WTC11 (cell line): ENCODE results near the gene BFAR. TPM values are rescaled to one million over a fixed set of nuclear protein-coding genes. Genes with fewer than 3 reads are reported as not detected.
A peak's percentile ranks its signal among the peaks of the same experiment; 100 is the strongest.

Experiments
- ATAC-seq: fragments of 200-7000 bp; cut with Tn5 transposase; 2 replicates; pipeline ENCODE4 v1.10.0; 2021; ENCODE audit warnings: mild to moderate bottlenecking, moderate library complexity
- CTCF ChIA-PET: fragments of 300-600 bp; sonication (Branson Sonifier 250); formaldehyde crosslinking; loops from one replicate; lab custom pipeline; 2021; ENCODE audit warnings: antibody characterized with exemption; lab: Charles Lee
- POLR2A ChIA-PET: fragments of 350-600 bp; sonication (Branson Sonifier 250); formaldehyde crosslinking; loops from one replicate; lab custom pipeline; 2021; ENCODE audit warnings: antibody characterized with exemption; lab: Charles Lee
- DNase-seq: peaks from one replicate; pipeline ENCODE4 v3.0.0; 2021; ENCODE audit warnings: low spot score
- H3K27ac Mint-ChIP-seq: 2 replicates; pipeline ENCODE4 v1.8.0; 2021; ENCODE audit warnings: mixed read lengths
- H3K27me3 Mint-ChIP-seq: 2 replicates; pipeline ENCODE4 v1.8.0; 2021; ENCODE audit warnings: low read depth, mild to moderate bottlenecking, moderate library complexity, mixed read lengths
- H3K36me3 Mint-ChIP-seq: 2 replicates; pipeline ENCODE4 v1.8.0; 2021; ENCODE audit warnings: mixed read lengths
- H3K4me1 Mint-ChIP-seq: 2 replicates; pipeline ENCODE4 v1.8.0; 2022; ENCODE audit warnings: mixed read lengths
- H3K4me3 Mint-ChIP-seq: 2 replicates; pipeline ENCODE4 v1.8.0; 2021; ENCODE audit warnings: mild to moderate bottlenecking, moderate library complexity, mixed read lengths
- H3K9me3 Mint-ChIP-seq: 2 replicates; pipeline ENCODE4 v1.8.0; 2021; ENCODE audit warnings: mixed read lengths
- ELF4 ChIP-seq: sonication (generic); formaldehyde crosslinking; IDR thresholded peaks from 2 replicates; pipeline ENCODE4 v1.8.1; 2022; ENCODE audit warnings: low read depth, mild to moderate bottlenecking, moderate library complexity, missing genetic modification reagents
- GRHL2 ChIP-seq: fragments of 250-450 bp; sonication (Bioruptor Pico); IDR thresholded peaks from 2 replicates; pipeline ENCODE4 v1.8.0; 2022; ENCODE audit warnings: mild to moderate bottlenecking, moderate library complexity; ENCODE audit not compliant: insufficient replicate concordance, severe bottlenecking
- JUN ChIP-seq: sonication (generic); formaldehyde crosslinking; IDR thresholded peaks from 2 replicates; pipeline ENCODE4 v1.8.0; 2023; ENCODE audit warnings: mild to moderate bottlenecking, missing genetic modification reagents
- MXD4 ChIP-seq: fragments of 250-450 bp; sonication (Bioruptor Pico); IDR thresholded peaks from 2 replicates; pipeline ENCODE4 v1.8.0; 2021; ENCODE audit warnings: mild to moderate bottlenecking, moderate library complexity, borderline replicate concordance
- MYBL2 ChIP-seq: sonication (generic); formaldehyde crosslinking; IDR thresholded peaks from 2 replicates; pipeline ENCODE4 v1.8.1; 2023; ENCODE audit warnings: mild to moderate bottlenecking, moderate library complexity, missing genetic modification reagents
- ZBTB21 ChIP-seq: sonication (generic); formaldehyde crosslinking; IDR thresholded peaks from 2 replicates; pipeline ENCODE4 v1.8.1; 2023; ENCODE audit warnings: mild to moderate bottlenecking, missing genetic modification reagents, borderline replicate concordance
- ZNF219 ChIP-seq: sonication (generic); formaldehyde crosslinking; IDR thresholded peaks from 2 replicates; pipeline ENCODE4 v1.8.0; 2023; ENCODE audit warnings: missing genetic modification reagents, mild to moderate bottlenecking, borderline replicate concordance
- ZNF317 ChIP-seq: sonication (generic); formaldehyde crosslinking; IDR thresholded peaks from 2 replicates; pipeline ENCODE4 v1.8.1; 2023; ENCODE audit warnings: low read depth, mild to moderate bottlenecking, moderate library complexity, missing genetic modification reagents, borderline replicate concordance
- total RNA-seq: library from RNA; stranded (reverse); gene quantifications from 3 replicates; pipeline ENCODE4 v1.2.3, GENCODE V29; 2021
- TF ChIP-seq, protein P1 (sequence below): fragments of 250-450 bp; sonication (Bioruptor Pico); IDR thresholded peaks from 2 replicates; pipeline ENCODE4 v2.1.2; 2022; ENCODE audit warnings: mild to moderate bottlenecking, moderate library complexity
- TF ChIP-seq, protein P2 (sequence below): sonication (generic); formaldehyde crosslinking; IDR thresholded peaks from 2 replicates; pipeline ENCODE4 v1.8.0; 2022; ENCODE audit warnings: mild to moderate bottlenecking, missing genetic modification reagents
- TF ChIP-seq, protein P3 (sequence below): fragments of 250-450 bp; sonication (Bioruptor Pico); IDR thresholded peaks from 2 replicates; pipeline ENCODE4 v1.9.0; 2021; ENCODE audit warnings: mild to moderate bottlenecking
- TF ChIP-seq, protein P4 (sequence below): fragments of 250-450 bp; sonication (Bioruptor Pico); IDR thresholded peaks from 2 replicates; pipeline ENCODE4 v1.8.0; 2021; ENCODE audit warnings: mild to moderate bottlenecking
- TF ChIP-seq, protein P5 (sequence below): sonication (generic); formaldehyde crosslinking; conservative IDR thresholded peaks from 2 replicates; pipeline ENCODE4 v1.8.1; 2023; ENCODE audit warnings: mild to moderate bottlenecking, low read depth, missing genetic modification reagents, moderate library complexity
- TF ChIP-seq, protein P6 (sequence below): sonication (generic); formaldehyde crosslinking; conservative IDR thresholded peaks from 2 replicates; pipeline ENCODE4 v1.8.1; 2022; ENCODE audit warnings: mild to moderate bottlenecking, missing genetic modification reagents

BFAR gene
- total RNA-seq, 1 experiment from 2014 or later, result 70.3 TPM

GRCh38 chr16:14627078-14627477 lies 5.7 kb upstream of the BFAR start:
- TF ChIP-seq GRHL2 (CRISPR knock-in tag), result no peak
- H3K4me1 Mint-ChIP-seq, result peaks cover 13% of the 10 kb centered on the region
- CTCF ChIA-PET, result no interaction called here
- H3K27ac Mint-ChIP-seq, result no peak overlapping the region
- POLR2A ChIA-PET, result no interaction called here
- DNase-seq (no peak), ATAC-seq (no peak)
- no peaks in the 10 kb centered on the region for H3K9me3 Mint-ChIP-seq
- peaks cover 51% of the 10 kb centered on the region for H3K36me3 Mint-ChIP-seq
- no peak overlapping the region for H3K4me3 Mint-ChIP-seq
- H3K27me3 Mint-ChIP-seq, result no peaks in the 10 kb centered on the region

DNA sequence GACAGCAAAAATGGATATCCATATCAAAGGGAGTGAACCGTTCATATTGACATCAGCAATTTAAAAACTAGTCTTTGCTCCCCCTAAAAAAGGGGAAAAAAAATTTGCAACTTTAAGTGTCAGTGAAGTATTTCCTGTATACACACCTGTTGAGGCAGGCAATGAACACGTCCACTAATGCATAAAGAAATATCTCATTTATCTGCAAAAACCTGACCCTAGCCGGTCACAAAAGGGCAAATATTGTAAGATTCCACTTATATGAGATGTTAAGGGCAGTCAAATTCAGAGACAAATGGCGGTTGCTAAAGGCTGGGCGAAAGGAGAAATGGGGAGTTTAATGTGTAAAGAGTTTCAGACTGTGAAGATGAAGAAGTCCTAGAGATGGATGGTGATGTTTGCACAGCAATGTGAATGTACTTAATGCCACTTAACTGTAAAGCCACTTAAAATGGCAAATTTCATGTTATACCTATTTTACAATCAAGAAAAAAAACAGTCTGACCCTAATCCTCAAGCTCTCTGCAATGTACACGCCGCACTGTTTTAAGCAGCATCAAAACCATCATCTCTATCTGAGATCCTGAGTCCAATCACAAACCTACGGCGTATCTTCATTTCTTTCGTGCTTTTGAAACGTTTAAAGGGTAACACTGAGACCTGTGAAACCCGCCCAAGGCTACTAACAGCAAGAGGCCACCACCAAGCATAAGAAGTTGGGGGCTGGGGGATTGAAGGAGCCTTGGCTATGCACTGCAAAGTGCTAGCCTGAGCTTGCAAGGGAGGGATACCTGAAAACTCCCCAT lies 3.7 kb upstream of the BFAR start:
- peak overlapping the region; percentile 95 for H3K4me3 Mint-ChIP-seq
- H3K36me3 Mint-ChIP-seq, result peaks cover 37% of the 10 kb centered on the region
- H3K27ac Mint-ChIP-seq, result peak overlapping the region; percentile 97
- H3K4me1 Mint-ChIP-seq, result peaks cover 14% of the 10 kb centered on the region
- no peaks in the 10 kb centered on the region for H3K27me3 Mint-ChIP-seq
- DNase-seq (no peak), ATAC-seq (no peak)
- ChIA-PET POLR2A (interaction anchor here (1.5 kb wide), 2 partner anchors 12 to 14 kb away, joined by 4 to 11 read pairs; no protein-coding TSS in a partner anchor), CTCF (interaction anchor here (0.7 to 1.1 kb wide), 3 partner anchors 13 to 709 kb away, joined by 3 read pairs; partner anchors contain the start of gene ERCC4)
- TF ChIP-seq, protein P1, sequence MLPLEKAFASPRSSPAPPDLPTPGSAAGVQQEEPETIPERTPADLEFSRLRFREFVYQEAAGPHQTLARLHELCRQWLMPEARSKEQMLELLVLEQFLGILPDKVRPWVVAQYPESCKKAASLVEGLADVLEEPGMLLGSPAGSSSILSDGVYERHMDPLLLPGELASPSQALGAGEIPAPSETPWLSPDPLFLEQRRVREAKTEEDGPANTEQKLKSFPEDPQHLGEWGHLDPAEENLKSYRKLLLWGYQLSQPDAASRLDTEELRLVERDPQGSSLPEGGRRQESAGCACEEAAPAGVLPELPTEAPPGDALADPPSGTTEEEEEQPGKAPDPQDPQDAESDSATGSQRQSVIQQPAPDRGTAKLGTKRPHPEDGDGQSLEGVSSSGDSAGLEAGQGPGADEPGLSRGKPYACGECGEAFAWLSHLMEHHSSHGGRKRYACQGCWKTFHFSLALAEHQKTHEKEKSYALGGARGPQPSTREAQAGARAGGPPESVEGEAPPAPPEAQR (CRISPR knock-in tag), result no peak
- TF ChIP-seq MXD4 (no peak), ELF4 (CRISPR knock-in tag) (no peak)
- TF ChIP-seq, protein P2, sequence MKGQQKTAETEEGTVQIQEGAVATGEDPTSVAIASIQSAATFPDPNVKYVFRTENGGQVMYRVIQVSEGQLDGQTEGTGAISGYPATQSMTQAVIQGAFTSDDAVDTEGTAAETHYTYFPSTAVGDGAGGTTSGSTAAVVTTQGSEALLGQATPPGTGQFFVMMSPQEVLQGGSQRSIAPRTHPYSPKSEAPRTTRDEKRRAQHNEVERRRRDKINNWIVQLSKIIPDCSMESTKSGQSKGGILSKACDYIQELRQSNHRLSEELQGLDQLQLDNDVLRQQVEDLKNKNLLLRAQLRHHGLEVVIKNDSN, result no peak
- TF ChIP-seq, protein P3, sequence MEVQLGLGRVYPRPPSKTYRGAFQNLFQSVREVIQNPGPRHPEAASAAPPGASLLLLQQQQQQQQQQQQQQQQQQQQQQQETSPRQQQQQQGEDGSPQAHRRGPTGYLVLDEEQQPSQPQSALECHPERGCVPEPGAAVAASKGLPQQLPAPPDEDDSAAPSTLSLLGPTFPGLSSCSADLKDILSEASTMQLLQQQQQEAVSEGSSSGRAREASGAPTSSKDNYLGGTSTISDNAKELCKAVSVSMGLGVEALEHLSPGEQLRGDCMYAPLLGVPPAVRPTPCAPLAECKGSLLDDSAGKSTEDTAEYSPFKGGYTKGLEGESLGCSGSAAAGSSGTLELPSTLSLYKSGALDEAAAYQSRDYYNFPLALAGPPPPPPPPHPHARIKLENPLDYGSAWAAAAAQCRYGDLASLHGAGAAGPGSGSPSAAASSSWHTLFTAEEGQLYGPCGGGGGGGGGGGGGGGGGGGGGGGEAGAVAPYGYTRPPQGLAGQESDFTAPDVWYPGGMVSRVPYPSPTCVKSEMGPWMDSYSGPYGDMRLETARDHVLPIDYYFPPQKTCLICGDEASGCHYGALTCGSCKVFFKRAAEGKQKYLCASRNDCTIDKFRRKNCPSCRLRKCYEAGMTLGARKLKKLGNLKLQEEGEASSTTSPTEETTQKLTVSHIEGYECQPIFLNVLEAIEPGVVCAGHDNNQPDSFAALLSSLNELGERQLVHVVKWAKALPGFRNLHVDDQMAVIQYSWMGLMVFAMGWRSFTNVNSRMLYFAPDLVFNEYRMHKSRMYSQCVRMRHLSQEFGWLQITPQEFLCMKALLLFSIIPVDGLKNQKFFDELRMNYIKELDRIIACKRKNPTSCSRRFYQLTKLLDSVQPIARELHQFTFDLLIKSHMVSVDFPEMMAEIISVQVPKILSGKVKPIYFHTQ, result no peak
- TF ChIP-seq, protein P4, sequence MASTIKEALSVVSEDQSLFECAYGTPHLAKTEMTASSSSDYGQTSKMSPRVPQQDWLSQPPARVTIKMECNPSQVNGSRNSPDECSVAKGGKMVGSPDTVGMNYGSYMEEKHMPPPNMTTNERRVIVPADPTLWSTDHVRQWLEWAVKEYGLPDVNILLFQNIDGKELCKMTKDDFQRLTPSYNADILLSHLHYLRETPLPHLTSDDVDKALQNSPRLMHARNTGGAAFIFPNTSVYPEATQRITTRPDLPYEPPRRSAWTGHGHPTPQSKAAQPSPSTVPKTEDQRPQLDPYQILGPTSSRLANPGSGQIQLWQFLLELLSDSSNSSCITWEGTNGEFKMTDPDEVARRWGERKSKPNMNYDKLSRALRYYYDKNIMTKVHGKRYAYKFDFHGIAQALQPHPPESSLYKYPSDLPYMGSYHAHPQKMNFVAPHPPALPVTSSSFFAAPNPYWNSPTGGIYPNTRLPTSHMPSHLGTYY (CRISPR knock-in tag), result no peak
- H3K9me3 Mint-ChIP-seq, result no peaks in the 10 kb centered on the region

GRCh38 chr16:14629612-14629918 lies 3.2 kb upstream of the BFAR start:
- Mint-ChIP-seq H3K36me3 (peaks cover 32% of the 10 kb centered on the region), H3K27me3 (no peaks in the 10 kb centered on the region), H3K9me3 (no peaks in the 10 kb centered on the region), H3K4me3 (peak overlapping the region; percentile 95)
- 0 out of 2 replicates have a peak, but pooled peaks have one; percentile 0 for ATAC-seq
- no peak for TF ChIP-seq ZNF219 (CRISPR knock-in tag)
- 0 out of 2 replicates have a peak, but pooled peaks have one; percentile 39 for TF ChIP-seq MYBL2 (CRISPR knock-in tag)
- no peak for TF ChIP-seq ZNF317 (CRISPR knock-in tag)
- TF ChIP-seq, protein P5, sequence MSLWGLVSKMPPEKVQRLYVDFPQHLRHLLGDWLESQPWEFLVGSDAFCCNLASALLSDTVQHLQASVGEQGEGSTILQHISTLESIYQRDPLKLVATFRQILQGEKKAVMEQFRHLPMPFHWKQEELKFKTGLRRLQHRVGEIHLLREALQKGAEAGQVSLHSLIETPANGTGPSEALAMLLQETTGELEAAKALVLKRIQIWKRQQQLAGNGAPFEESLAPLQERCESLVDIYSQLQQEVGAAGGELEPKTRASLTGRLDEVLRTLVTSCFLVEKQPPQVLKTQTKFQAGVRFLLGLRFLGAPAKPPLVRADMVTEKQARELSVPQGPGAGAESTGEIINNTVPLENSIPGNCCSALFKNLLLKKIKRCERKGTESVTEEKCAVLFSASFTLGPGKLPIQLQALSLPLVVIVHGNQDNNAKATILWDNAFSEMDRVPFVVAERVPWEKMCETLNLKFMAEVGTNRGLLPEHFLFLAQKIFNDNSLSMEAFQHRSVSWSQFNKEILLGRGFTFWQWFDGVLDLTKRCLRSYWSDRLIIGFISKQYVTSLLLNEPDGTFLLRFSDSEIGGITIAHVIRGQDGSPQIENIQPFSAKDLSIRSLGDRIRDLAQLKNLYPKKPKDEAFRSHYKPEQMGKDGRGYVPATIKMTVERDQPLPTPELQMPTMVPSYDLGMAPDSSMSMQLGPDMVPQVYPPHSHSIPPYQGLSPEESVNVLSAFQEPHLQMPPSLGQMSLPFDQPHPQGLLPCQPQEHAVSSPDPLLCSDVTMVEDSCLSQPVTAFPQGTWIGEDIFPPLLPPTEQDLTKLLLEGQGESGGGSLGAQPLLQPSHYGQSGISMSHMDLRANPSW (CRISPR knock-in tag), result no peak
- TF ChIP-seq, protein P6, sequence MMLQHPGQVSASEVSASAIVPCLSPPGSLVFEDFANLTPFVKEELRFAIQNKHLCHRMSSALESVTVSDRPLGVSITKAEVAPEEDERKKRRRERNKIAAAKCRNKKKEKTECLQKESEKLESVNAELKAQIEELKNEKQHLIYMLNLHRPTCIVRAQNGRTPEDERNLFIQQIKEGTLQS (CRISPR knock-in tag), result 0 out of 2 replicates have a peak, but pooled peaks have one; percentile 5
- no peak for TF ChIP-seq ZBTB21 (CRISPR knock-in tag)
- peak; percentile 11; the same call in 1 of the 2 replicates for TF ChIP-seq JUN (CRISPR knock-in tag)
- TF ChIP-seq, all 79 proteins: peak for 3
- Mint-ChIP-seq H3K4me1 (peaks cover 19% of the 10 kb centered on the region), H3K27ac (peak overlapping the region; percentile 97)
- POLR2A ChIA-PET, result interaction anchor here (0.6 to 1.5 kb wide), 3 partner anchors 11 to 32 kb away, joined by 3 to 11 read pairs (median 4); no protein-coding TSS in a partner anchor
- no peak for DNase-seq
- CTCF ChIA-PET, result interaction anchor here (0.6 to 1.1 kb wide), 4 partner anchors 13 to 710 kb away, joined by 3 read pairs; partner anchors contain the start of gene ERCC4
